GM19099 (cell line): Measurements from ENCODE around the gene MAP6.

Experiments used
- POLR2A ChIP-seq: IDR thresholded peaks from 3 replicates; pipeline ENCODE4 v1.6.1; 2011; ENCODE audit warnings: low read depth; ENCODE audit not compliant: insufficient read length; ENCODE audit errors: extremely low read depth

Gene MAP6

DNA sequence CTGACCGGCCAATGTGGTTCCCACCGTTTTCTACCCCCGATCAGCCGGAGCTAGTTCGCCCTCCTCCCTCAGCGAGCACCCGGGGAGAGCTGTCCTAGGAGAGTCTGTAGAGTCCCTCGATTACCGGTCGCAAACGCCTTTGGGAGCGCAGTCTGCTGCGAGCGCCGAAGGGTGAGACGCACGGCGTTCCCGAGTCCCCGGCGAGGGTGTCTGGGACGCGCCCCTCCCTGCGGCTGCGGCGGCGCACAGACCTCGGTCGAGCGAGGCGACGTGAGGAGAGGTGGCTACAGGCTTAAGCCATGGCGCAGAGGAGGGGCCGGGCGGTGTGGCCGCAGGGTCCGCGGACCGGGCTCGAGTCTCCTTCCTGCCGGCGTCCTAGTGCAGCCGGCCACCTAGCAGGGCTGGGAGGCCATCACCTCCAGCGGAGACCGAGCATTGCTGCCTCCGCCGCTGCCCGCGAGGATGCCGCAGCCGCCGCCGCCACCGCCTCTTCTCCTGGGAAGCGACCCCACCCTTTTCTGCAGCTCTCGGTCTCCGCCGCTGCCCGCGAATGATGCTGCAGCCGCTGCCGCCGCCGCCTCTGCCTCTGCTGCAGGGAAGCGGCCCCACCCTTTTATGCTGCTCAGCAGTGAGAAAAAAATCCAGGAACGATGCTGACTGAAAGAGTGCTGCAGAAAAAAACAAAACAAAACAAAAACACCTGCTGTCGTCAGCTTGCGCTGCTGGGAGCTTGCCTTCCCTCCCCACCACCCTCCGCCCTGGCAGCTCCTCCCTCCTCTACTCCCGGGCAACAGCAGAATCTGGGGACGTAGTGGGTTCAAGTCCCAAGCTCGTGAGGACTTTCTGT lies at the start of gene MAP6:
MAP6 (minus strand) TSS at position 588 of the 847 bp plus-strand sequence. CDS start 669 bp downstream, outside the sequence.
- TF ChIP-seq POLR2A: no peak

DNA sequence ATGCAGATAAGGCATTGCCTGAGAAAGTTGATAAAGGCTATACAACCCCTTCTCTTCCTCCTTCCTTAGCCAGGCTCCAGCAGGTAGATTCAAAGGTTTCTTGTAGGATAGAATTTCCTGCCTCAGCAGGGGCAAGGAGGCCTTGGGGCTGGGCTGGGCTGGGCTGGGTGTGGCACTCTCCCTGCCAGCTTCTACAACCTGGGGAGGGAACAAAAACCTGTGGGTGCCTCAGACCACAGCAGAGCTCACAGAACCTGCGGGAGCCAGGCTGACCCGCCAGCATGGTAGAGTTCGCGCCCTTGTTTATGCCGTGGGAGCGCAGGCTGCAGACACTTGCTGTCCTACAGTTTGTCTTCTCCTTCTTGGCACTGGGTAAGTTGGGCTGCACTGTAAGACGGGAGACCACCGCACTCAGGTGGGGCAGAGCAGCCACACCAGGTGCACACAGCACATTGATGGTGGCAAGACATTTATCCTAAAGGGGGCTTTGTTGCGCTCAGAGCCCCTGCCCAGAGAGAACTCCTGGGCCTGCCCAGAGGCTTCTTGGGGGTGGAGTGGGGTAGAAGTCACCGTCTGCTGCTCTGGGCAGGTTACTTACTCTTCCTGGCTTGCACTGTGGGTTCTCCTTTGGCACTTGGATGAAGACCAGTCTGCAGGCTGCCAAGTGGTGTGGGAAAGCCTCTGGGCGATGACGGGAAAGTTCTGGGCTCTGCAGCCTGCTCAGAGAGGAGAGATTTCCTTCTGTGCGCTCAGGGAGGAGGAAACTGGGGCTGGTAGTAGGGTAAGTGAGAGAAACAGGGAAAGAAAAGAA lies 49.0 kb upstream of the MAP6 start, which contains the start of gene MOGAT2:
MOGAT2 (plus strand) TSS at position 231 of the 811 bp plus-strand sequence; CDS start at position 282, 51 bp downstream.
- no peak for TF ChIP-seq POLR2A

DNA sequence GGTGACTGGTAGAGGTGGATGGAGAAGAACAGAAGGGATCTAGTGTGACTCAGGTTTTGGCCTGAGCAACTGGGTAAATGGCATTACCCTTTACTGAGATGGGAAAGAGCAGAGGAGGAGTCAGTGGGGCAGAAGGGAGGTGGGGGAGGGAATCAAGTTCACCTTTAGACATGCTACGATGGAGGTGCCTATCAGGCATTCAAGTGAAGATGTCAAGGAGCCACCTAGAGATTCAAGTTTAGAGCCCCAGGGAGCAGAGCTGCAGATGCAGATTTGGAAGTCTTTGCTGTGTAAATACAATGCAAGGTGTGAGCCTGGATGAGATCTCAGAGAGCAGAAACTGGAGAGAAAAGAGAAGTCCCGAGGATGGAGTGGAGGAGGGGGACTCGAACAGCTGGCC lies 47.8 kb upstream of the MAP6 start:
- no peak for TF ChIP-seq POLR2A

DNA sequence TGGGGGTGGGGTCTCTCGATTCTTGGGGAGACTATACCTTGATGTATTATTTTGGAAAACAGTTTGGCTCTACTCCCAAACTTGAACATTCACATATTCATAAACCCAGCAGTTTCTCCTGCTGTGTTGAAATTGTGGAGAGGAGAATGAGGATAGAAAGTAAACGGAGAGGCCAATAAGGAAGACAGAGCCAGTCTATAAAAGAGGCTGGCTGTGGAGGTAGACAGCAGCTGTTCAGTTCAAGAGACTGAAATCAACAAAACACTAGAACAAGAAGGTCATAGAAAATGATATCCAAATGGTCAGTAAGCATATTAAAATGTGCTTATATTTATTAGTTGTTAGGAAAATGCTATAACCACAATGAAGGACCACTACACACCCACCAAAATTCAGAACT lies 46.9 kb upstream of the MAP6 start:
- no peak for TF ChIP-seq POLR2A

DNA sequence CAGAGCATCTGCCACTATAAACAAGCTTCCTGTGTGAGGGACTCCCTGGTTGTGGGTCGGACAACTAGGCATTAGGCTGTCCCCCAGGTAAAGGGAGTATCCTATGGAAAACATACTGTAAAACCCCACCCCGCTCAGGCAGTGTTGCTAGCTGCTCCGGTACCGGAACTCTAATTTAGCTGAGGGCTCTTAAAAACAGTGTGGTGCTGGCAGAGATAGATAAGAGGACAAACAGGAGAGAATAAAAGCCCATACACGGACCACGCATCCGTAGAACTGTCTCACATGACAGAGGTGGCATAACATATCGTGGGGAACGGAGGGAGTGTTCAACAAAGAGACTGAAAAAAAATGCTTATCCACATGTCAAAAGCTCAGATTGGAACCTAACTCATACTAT lies 45.4 kb upstream of the MAP6 start:
- TF ChIP-seq POLR2A: no peak

DNA sequence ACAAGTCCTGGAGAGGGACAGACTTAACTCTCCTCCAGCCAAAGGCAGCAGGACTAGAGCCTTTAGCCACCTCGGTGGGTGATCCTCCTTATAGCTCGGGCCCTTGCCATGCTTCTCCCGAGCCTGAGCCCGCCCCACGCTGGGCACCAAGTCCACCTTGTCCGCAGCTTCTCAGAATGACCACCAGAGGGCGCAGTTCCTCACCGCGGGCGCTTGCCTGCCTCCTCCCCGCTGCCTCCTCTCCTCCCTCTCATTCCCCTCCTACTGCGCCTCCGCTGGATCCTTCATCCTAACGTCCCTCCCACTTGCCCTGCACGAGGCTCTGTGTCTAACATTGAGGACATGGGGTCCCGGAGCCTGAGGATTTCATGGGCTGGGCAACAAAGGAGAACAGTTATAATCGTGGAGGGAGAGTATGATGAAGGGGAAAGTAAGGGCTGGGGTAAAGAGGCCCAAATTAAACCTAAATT lies 37.5 kb upstream of the MAP6 start:
- TF ChIP-seq POLR2A: no peak

DNA sequence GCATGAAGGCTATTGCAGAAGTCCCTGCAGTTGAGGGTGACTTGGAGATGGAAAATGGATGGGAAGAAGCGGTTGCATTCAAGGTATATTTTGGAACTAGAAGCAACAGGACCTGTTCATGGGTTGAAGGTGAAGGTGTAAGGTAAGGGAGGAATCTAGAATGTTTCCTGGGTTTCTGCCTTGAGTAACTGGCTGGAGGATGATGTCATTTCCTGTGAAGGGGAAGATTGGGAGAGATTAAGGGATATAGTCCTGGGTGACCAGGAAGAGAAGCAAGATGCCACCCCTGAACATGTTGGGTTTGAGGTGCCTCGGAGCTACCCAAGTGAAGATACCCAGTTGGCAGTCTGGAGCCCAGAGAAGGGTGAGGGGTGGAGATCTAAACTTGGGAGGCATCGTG lies 36.7 kb upstream of the MAP6 start:
- no peak for TF ChIP-seq POLR2A

DNA sequence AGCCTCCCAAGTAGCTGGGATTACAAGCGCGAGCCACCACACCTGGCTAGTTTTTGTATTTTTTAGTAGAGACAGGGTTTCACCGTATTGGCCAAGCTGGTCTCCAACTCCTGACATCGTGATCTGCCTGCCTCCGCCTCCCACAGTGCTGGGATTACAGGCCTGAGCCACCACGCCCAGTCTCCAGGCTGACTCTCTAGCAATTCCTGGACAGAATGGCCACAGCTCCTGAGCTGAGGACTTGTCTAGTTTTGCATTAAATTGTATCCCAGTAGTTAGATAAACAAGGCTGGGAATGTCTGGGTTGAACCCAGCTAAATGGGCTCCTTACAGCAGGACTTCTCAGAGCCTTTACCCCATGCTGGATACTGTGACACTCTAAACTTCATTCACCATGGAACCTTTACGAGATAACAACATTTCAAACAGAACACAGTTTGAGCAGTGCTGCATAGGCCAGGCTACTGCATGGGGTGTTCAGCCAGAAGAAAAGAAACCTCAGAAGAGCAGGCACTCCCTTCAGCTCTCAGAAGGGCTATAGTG lies 34.9 kb upstream of the MAP6 start:
- no peak for TF ChIP-seq POLR2A

DNA sequence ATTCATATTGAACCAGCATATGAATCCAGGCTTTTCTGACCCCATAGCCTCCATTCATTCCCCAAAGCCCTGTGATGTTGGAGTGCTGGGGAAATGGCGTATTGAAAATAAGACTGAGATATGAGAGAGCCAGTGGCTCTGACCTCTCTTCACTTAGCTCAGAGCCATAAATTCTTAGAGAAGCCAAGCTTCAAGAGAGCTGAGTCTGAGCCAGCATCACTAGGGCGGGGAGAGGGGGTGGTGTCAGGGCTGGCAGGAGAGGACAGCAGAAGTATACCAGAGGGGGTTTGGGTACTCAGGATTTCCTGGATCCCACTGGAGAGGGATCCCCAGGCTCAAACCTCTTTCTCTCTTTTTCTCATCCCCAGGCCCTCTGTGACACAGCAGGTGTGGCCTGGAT lies 32.1 kb upstream of the MAP6 start:
- TF ChIP-seq POLR2A: no peak

DNA sequence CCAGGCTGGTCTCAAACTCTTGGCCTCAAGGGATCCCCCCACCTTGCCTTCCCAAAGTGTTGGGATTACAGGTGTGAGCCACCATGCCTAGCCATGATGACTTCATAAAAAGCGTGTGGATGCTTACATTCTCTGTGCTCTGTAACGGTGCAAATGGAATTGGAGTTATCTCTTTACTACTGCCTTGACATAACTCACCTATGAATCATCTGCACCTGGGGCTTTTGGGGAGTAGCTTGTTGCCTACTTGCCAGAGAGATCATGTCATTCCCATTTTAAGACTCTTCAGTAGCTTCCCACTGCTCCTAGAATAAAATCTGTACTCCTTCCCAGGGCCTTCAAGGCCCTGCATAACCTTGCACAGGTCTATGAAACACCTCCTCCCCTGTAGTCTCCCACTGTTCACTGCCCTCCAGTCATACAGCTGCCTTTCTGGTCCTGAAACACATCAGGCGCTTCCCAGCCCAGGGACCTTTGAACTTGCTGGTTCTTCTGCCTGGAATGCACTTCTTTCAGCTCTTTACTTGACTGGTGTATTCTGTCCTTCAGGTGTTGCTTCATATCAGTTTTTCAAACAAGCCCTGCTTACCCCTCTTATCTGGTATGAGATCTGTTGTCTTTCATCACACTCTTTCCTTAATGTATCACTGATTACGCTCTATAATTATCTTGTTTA lies 29.2 kb upstream of the MAP6 start:
- no peak for TF ChIP-seq POLR2A

DNA sequence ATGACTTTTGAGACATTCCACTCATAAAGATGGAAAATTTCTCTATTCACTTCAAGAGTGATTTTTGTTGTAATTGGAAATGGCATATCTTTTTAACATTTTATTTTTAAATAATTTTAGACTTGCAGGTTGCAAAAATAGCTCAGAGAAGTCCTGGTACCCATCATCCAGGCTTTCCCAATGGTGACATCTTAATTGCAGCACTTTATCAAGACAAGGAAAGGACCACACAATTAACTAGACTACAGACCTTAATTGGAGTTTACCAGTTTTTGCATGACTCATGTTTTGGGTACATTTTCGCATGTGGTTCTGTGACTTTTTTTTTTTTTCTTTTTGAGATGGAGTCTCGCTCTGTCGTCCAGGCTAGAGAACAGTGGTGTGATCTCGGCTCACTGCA lies 23.0 kb upstream of the MAP6 start:
- TF ChIP-seq POLR2A: no peak

DNA sequence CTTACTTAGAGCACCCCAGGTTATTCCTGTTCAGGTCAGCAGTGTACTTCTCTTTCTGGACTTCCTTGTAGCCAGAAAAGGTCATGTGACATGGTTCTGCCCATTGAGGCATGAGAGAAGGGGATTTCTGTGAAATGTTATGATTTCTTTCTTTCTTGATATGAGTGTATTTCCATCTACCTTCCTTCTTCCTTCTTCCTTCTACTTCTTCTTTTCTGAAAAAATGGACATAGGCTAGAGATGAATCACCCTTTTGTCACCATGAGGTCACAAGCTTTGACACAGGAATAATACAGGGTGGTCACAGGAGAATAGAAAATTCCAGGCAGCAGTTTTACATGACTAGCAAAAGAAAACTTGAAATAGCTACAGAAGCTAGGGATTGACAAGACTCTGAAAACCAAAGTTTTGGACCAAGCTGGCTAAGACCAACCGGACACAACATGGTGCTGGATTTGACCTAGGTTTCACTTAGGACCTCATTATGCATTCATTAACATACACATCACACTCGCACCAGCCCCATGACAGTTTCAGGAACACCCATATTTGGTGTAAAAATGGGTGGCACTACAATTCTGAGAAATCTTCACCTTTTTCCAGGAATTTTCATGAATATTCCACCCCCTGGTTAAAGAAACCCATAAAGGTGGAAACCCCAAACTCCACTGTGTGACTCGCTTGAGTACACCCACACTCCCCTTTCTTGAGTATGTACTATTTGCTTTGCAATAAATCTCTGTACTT lies 21.2 kb upstream of the MAP6 start:
- TF ChIP-seq POLR2A: no peak

DNA sequence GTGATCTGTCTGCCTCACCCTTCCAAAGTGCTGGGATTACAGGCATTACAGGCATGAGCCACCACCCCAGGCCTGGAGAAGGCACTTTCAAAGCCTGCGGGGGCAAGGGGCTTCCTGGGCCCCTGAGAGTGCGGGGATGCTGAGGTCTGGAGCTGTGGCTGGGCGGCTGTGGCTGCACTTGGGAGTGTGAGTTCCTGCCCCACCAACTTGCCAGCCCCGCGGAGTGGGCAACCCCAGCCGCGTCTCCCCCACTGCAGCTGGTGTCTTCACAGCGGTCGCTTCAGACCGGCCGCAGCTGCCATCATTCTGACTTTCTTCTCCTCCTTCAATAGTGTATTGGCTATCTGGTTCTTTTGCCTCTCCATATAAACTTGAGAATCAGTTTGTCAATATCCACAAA lies 10.7 kb upstream of the MAP6 start:
- TF ChIP-seq POLR2A: no peak

DNA sequence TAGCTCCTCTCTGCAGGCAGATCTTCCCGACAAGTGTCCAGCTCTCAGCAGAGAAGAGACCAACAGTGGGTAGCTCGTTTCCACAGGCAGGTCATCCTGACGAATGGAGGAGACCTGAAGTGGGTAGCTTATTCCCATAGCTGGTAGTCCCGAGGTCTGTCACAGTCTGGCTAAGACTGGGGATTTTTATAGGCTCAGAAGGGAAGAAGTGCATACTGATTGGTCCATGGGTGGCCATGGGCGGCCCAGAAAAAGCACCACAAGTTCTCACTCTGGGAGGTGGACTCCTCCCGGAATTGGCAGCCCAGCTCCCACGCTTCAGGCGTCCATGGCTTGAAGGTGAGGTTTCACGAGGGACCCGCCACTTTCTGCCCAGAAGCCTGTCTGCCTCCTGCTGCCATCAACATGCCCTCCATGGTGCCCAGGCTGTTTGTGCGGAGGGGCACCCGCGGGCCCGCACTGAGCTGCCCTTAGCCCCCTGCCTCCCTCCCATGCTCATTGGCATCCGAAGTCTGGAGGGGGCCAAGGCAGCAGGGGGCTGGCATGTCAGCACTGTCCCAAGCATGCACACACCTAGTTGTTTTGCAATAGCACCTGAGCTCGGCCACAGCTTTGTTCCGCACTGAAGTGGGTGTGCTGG lies 9.9 kb upstream of the MAP6 start:
- TF ChIP-seq POLR2A: no peak
